Measurements from ENCODE around the gene ITSN2.

Gene ITSN2

DNA sequence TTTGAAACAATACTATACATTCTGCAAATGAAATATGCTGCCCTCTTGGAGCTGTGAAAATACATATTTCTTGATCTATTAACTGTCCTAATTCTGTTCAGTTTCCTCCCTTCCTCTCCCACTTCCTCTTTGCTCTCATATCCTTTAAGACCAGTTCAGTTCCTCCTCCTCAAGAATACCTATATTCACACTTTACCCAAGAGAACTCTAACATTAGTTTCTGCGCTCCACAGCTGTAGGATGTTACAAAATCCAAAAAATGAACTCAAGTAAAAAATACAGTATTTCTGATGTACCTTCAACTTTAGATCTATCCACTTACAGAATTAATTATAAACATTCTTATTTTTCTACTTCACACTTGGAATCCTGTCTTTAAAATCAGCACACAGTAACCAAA is 5.4 kb downstream of the ITSN2 start:
- DNase-seq (ENCODE audit: low read depth): no peak
- H3K4me3 ChIP-seq (ENCODE audit: control insufficient read depth, low read depth, low read length): no peak overlapping the region
- TF ChIP-seq, protein P1, sequence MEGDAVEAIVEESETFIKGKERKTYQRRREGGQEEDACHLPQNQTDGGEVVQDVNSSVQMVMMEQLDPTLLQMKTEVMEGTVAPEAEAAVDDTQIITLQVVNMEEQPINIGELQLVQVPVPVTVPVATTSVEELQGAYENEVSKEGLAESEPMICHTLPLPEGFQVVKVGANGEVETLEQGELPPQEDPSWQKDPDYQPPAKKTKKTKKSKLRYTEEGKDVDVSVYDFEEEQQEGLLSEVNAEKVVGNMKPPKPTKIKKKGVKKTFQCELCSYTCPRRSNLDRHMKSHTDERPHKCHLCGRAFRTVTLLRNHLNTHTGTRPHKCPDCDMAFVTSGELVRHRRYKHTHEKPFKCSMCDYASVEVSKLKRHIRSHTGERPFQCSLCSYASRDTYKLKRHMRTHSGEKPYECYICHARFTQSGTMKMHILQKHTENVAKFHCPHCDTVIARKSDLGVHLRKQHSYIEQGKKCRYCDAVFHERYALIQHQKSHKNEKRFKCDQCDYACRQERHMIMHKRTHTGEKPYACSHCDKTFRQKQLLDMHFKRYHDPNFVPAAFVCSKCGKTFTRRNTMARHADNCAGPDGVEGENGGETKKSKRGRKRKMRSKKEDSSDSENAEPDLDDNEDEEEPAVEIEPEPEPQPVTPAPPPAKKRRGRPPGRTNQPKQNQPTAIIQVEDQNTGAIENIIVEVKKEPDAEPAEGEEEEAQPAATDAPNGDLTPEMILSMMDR (conservative IDR thresholded peaks at IDR 0.05; ENCODE audit: control insufficient read depth, insufficient read depth, low read depth, low read length): no peak

DNA sequence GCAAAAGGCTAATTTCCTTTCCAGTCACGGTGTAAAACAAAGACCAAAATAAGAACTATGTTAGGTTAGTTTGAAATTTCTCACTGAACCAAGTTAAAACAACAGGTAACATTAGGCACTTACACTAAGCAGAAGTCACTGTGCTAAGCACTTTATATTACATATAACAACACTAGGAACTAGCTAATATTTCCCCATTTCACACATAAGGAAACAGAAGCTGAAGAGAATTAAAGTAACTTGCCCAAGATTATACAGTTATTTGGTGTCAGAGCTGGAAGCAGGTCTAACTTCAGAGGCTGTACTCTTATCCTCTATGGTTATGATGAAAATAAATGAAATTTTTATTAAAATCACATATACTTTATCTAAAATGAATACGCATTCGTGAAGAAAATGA is 5.9 kb downstream of the ITSN2 start:
- no peak for DNase-seq (ENCODE audit: low read depth)
- no peak overlapping the region for H3K4me3 ChIP-seq (ENCODE audit: control insufficient read depth, low read depth, low read length)
- TF ChIP-seq, protein P1 (conservative IDR thresholded peaks at IDR 0.05; ENCODE audit: control insufficient read depth, insufficient read depth, low read depth, low read length): no peak

DNA sequence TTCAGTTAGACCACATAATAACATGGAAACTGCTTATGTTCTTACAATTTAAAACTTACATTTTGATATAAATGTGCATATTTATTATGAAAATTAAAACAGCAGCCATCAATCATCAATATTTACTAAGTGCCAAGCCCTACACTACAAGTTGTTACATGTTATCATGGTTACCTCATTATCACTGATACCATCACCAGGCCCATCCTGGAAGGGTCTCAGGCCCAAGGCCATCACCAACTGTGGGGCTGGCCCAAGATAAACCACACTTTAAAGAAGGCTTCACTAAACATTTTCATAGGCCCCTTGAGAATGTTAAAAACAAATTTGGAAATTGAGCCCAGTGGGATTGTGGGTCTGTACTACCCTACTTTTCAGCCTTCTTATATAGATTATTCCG is 6.4 kb downstream of the ITSN2 start:
- no peak for DNase-seq (ENCODE audit: low read depth)

DNA sequence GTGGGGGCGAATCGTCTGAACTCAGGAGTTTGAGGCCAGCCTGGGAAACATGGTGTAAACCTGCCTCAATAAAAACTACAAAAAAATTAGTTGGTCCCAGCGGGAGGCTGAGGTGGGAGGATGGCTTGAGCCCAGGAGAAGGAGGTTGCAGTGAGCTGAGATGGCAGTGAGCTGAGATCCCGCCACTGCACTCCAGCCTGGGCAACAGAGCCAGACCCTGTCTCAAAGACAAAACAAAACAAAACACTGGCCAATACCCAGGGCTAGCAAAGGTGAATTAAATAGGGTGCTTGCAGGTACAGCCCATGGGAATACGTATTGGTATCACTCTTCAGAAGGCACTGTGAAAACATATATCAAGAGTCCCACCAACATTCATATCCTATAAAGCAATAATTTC is 7.0 kb downstream of the ITSN2 start:
- DNase-seq (ENCODE audit: low read depth): no peak
- TF ChIP-seq, protein P1 (conservative IDR thresholded peaks at IDR 0.05; ENCODE audit: control insufficient read depth, insufficient read depth, low read depth, low read length): no peak
- no peak overlapping the region for H3K4me3 ChIP-seq (ENCODE audit: control insufficient read depth, low read depth, low read length)

More for the DNA sequence above, 6.4 kb downstream of the ITSN2 start:
- no peak overlapping the region for H3K4me3 ChIP-seq (ENCODE audit: control insufficient read depth, low read depth, low read length)
- TF ChIP-seq, protein P1 (conservative IDR thresholded peaks at IDR 0.05; ENCODE audit: control insufficient read depth, insufficient read depth, low read depth, low read length): no peak

DNA sequence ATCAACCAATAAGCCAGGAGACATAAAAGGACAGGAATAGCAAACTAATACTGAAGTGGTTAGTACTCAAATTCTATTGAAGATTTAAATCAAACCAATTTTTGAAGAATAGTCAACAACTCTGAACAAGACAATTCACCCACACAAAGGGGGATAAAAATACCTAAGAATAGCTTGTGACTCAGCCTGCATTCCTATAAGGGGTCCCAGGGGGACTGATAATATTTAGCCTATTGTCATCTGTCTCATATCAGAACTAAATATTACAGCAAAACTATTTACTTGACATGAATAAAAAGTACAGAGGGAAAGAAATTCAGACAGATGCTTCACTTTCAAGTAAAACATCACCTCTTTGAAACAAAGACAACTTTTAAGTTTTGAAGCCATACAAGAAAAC is 7.7 kb downstream of the ITSN2 start:
- H3K4me3 ChIP-seq (ENCODE audit: control insufficient read depth, low read depth, low read length): no peak overlapping the region
- TF ChIP-seq, protein P1 (conservative IDR thresholded peaks at IDR 0.05; ENCODE audit: control insufficient read depth, insufficient read depth, low read depth, low read length): no peak
- DNase-seq (ENCODE audit: low read depth): no peak

DNA sequence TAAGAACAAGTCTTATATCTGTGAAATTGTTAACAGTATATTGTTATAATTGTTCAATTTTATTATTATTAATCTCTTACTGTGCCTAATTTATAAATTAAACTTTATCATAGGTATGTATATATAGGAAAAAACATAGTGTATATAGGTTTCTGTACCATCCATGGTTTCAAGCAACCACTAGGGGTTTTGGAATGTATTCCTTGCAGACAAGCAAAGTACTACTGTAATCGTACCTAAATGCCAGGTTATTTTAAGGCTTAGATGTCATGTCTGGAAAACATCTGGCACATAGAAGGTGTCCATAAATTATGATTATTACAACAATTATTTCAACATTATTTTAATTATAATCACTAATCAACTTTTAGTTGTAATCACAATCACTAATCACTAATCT is 8.4 kb downstream of the ITSN2 start:
- DNase-seq (ENCODE audit: low read depth): no peak
- TF ChIP-seq, protein P1 (conservative IDR thresholded peaks at IDR 0.05; ENCODE audit: control insufficient read depth, insufficient read depth, low read depth, low read length): peak; percentile 17
- H3K4me3 ChIP-seq (ENCODE audit: control insufficient read depth, low read depth, low read length): no peak overlapping the region

DNA sequence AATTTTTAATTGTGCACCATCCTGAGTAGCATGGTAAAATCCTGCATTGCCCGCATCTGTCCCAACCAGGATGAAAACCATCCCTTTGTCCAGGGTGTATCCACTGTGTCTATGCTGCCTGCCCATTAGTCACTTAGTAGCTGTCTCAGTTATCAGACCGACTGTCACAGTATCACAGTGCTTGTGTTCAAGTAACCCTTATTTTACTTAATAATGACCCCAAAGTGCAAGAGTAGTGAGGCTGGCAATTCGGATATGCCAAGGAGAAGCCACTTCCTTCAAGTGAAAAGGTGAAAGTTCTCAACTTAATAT is 8.8 kb downstream of the ITSN2 start:
- no peak for DNase-seq (ENCODE audit: low read depth)
- no peak overlapping the region for H3K4me3 ChIP-seq (ENCODE audit: control insufficient read depth, low read depth, low read length)

More for the DNA sequence above, 8.8 kb downstream of the ITSN2 start:
- TF ChIP-seq, protein P1 (conservative IDR thresholded peaks at IDR 0.05; ENCODE audit: control insufficient read depth, insufficient read depth, low read depth, low read length): no peak

Data from fibroblast of mammary gland (primary cell).